ENCODE data around the gene ACSF2.
A peak's percentile ranks its signal among the peaks of the same experiment; 100 is the strongest.
"Not testable (repeated sequence)": the region's sequence is repeated elsewhere in the genome, so short reads cannot be mapped to it uniquely, and the experiment has no call there.

Gene ACSF2

DNA sequence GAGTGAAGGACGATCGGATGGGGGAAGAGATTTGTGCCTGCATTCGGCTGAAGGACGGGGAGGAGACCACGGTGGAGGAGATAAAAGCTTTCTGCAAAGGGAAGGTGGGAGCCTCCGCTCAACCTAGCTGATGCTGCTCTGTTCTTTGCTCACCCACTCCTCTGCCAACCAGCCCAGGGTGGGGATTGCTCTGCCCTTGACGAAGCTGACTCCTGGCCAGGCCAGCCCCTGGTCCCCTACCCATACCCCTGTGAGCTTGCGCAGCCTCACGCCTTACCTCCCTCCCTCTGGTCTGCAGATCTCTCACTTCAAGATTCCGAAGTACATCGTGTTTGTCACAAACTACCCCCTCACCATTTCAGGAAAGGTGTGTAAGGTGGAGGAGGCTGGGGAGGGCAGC lies 47.9 kb downstream of the ACSF2 start:
- H3K4me3 ChIP-seq (replicated peaks; ENCODE audit: low read depth, low read length): no peak overlapping the region
- DNase-seq (ENCODE audit: extremely low read depth, low read depth): no peak
- TF ChIP-seq CTCF (IDR thresholded peaks at IDR 0.05; ENCODE audit: low read depth, low read length, missing control alignments): no peak

DNA sequence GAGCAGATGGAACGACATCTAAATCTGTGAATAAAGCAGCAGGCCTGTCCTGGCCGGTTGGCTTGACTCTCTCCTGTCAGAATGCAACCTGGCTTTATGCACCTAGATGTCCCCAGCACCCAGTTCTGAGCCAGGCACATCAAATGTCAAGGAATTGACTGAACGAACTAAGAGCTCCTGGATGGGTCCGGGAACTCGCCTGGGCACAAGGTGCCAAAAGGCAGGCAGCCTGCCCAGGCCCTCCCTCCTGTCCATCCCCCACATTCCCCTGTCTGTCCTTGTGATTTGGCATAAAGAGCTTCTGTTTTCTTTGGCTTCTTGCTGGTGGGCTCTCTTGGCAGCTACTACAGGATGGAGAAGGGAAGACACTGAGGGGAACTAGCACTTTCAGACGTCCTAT lies 48.5 kb downstream of the ACSF2 start:
- H3K4me3 ChIP-seq (replicated peaks; ENCODE audit: low read depth, low read length): no peak overlapping the region
- no peak for DNase-seq (ENCODE audit: extremely low read depth, low read depth)
- no peak for TF ChIP-seq CTCF (IDR thresholded peaks at IDR 0.05; ENCODE audit: low read depth, low read length, missing control alignments)

DNA sequence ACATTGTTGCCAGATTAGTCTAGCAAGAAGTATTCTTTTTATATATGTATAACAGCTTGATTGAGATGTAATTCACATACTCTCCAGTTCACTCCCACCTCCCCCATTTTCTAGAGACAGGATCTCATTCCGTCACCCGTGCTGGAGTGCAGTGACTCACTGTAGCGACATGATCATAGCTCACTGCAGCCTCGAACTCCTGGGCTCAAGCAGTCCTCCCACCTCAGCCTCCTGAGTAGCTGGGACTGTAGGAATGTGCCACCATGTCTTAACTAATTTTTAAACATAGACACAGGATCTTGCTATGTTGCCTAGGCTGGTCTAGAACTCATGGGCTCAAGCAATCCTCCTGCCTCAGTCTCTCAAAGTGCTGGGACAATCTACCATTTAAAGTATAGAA lies 49.3 kb downstream of the ACSF2 start:
- no peak for TF ChIP-seq CTCF (IDR thresholded peaks at IDR 0.05; ENCODE audit: low read depth, low read length, missing control alignments)
- DNase-seq (ENCODE audit: extremely low read depth, low read depth): no peak
- H3K4me3 ChIP-seq (replicated peaks; ENCODE audit: low read depth, low read length): no peak overlapping the region

- not testable (repeated sequence) for H3K4me3 ChIP-seq (replicated peaks; ENCODE audit: low read depth, low read length); DNase-seq (ENCODE audit: extremely low read depth, low read depth)
Measured at GRCh38 chr17:50475775-50476544, 49.9 kb downstream of the ACSF2 start.

DNA sequence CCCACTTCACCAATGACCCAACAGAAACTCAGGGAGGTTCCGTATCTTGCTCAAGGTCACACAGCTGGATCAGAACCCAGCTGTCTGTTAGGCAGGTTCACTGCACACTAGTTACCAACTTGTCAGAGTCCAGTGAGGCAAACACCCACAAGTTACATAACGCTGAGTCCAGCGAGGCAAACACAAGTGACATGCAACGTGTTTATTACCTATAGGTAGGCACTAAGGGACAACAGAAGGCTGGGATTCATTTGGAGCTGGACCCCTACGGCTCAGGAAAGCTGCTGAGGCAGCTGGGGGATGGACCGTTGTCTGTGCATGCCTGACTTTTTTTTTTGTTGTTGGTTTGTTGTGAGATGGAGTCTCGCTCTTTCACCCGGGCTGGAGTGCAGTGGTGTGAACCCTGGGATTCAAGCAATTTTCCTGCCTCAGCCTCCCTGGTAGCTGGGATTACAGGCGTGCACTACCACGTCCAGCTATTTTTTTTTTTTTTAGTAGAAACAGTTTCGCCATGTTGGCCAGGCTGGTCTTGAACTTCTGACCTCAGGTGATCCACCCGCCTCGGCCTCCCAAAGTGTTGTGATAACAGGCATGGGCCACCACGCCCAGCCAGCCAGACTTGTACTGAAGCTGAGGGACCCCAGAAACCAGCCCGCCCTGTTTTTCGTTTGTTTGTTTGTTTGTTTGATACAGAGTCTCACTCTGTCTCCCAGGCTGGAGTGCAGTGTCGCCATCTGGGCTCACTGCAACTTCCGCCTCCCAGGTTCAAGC lies 50.7 kb downstream of the ACSF2 start:
- H3K4me3 ChIP-seq (replicated peaks; ENCODE audit: low read depth, low read length): no peak overlapping the region
- DNase-seq (ENCODE audit: extremely low read depth, low read depth): no peak
- TF ChIP-seq CTCF (IDR thresholded peaks at IDR 0.05; ENCODE audit: low read depth, low read length, missing control alignments): no peak

- no peak for DNase-seq (ENCODE audit: extremely low read depth, low read depth)
- no peak for TF ChIP-seq CTCF (IDR thresholded peaks at IDR 0.05; ENCODE audit: low read depth, low read length, missing control alignments)
- peak overlapping the region; percentile 88 for H3K4me3 ChIP-seq (replicated peaks; ENCODE audit: low read depth, low read length)
Measured at GRCh38 chr17:50477976-50478375, 52.0 kb downstream of the ACSF2 start.

Data from HFF-Myc (cell line).